VCaP (cell line): ENCODE results near the gene ZNF692.

ENCODE experiments used
- H3K27ac ChIP-seq: fragments of 450-650 bp; 2 replicates; pipeline ENCODE4 v1.5.1; 2017
- CTCF ChIP-seq: fragments of 450-650 bp; conservative IDR thresholded peaks from 2 replicates; pipeline ENCODE4 v1.5.1; 2017; ENCODE audit warnings: mild to moderate bottlenecking, moderate library complexity

ZNF692 gene

GRCh38 chr1:248828845-248829244 lies 30.0 kb downstream of the ZNF692 start:
- no peak overlapping the region for H3K27ac ChIP-seq
- TF ChIP-seq CTCF, result no peak

- peak within 1 kb of the TSS; percentile 91 for H3K27ac ChIP-seq
- TF ChIP-seq CTCF, result peak; percentile 79
Measured at GRCh38 chr1:248825909-248826760, 32.8 kb downstream of the ZNF692 start, which contains the start of gene SH3BP5L. SH3BP5L (minus strand) TSS chr1:248825915; CDS start chr1:248824935, 980 bp downstream.

- TF ChIP-seq CTCF, result no peak
- peak overlapping the region; percentile 91 for H3K27ac ChIP-seq
Measured at GRCh38 chr1:248825573-248825908, 33.3 kb downstream of the ZNF692 start.

- no peak for TF ChIP-seq CTCF
- H3K27ac ChIP-seq, result peak overlapping the region; percentile 91; the same call in 1 of the 2 replicates
Measured at GRCh38 chr1:248825136-248825535, 33.7 kb downstream of the ZNF692 start.

- peak overlapping the region; percentile 91; the same call in 1 of the 2 replicates for H3K27ac ChIP-seq
- no peak for TF ChIP-seq CTCF
Measured at GRCh38 chr1:248824701-248825100, 34.2 kb downstream of the ZNF692 start.

GRCh38 chr1:248824301-248824700 lies 34.6 kb downstream of the ZNF692 start:
- no peak overlapping the region for H3K27ac ChIP-seq
- no peak for TF ChIP-seq CTCF

- TF ChIP-seq CTCF, result no peak
- H3K27ac ChIP-seq, result no peak overlapping the region
Measured at GRCh38 chr1:248823517-248824001, 35.3 kb downstream of the ZNF692 start.
